MCF 10A (cell line): ENCODE results near the gene MREG. TPM values are rescaled to one million over a fixed set of nuclear protein-coding genes. Genes with fewer than 3 reads are reported as not detected.

Source experiments
- BruUV-seq: library from RNA; stranded (reverse); fragments of 400-500 nt; replicated peaks from 2 replicates; lab custom pipeline; 2021; lab: Mats Ljungman, UMichigan
- CTCF ChIA-PET: fragments of 300-600 bp; sonication (Branson Sonifier 250); formaldehyde crosslinking; extraction: SDS; loops from one replicate; lab custom pipeline; 2021; ENCODE audit warnings: antibody characterized with exemption, inconsistent platforms; lab: Yijun Ruan, JAX
- POLR2A ChIA-PET: fragments of 300-600, 350-650 bp; sonication (Branson Sonifier 250); formaldehyde crosslinking; extraction: SDS; loops from one replicate; lab custom pipeline; 2020; ENCODE audit warnings: antibody characterized with exemption, inconsistent platforms; lab: Yijun Ruan, JAX
- DNase-seq: peaks from one replicate; pipeline ENCODE4 v3.0.0-alpha.2; 2018; ENCODE audit not compliant: unreplicated experiment
- H3K27ac Mint-ChIP-seq: one replicate; pipeline ENCODE4 v1.8.0; 2022; ENCODE audit warnings: mild to moderate bottlenecking, low read depth, mixed read lengths; ENCODE audit not compliant: unreplicated experiment
- H3K27me3 Mint-ChIP-seq: one replicate; pipeline ENCODE4 v1.8.0; 2022; ENCODE audit warnings: mixed read lengths; ENCODE audit not compliant: insufficient read depth, unreplicated experiment
- H3K36me3 Mint-ChIP-seq: one replicate; pipeline ENCODE4 v1.8.0; 2022; ENCODE audit warnings: mild to moderate bottlenecking, moderate library complexity, mixed read lengths; ENCODE audit not compliant: insufficient read depth, unreplicated experiment
- H3K4me1 Mint-ChIP-seq: one replicate; pipeline ENCODE4 v1.8.0; 2022; ENCODE audit warnings: mixed read lengths; ENCODE audit not compliant: insufficient read depth, unreplicated experiment
- H3K4me3 Mint-ChIP-seq: one replicate; pipeline ENCODE4 v1.8.0; 2022; ENCODE audit warnings: mild to moderate bottlenecking, moderate library complexity, mixed read lengths; ENCODE audit not compliant: unreplicated experiment
- H3K9me3 Mint-ChIP-seq: one replicate; pipeline ENCODE4 v1.8.0; 2022; ENCODE audit warnings: mixed read lengths; ENCODE audit not compliant: unreplicated experiment
- intact Hi-C: fragments of 100-400 bp; cut with micrococcal nuclease; formaldehyde crosslinking; loops from 2 replicates; pipeline ENCODE4 v1.14.1; 2022
- total RNA-seq: library from RNA; stranded (reverse); gene quantifications from 2 replicates; pipeline ENCODE4 v1.2.3, GENCODE V29; 2022
- TF ChIP-seq, protein P1 (sequence below): fragments of 200-600 bp; IDR thresholded peaks from one replicate; pipeline ENCODE4 v1.8.0; 2022; ENCODE audit warnings: antibody characterized with exemption, mild to moderate bottlenecking; ENCODE audit not compliant: unreplicated experiment

Gene MREG
- total RNA-seq, 1 experiment from 2014 or later = 10.4 TPM

GRCh38 chr2:216049452-216049851 is 36.1 kb upstream of the MREG start:
- peaks cover 11% of the 10 kb centered on the region for H3K36me3 Mint-ChIP-seq

GRCh38 chr2:216047397-216047796 is 34.0 kb upstream of the MREG start:
- DNase-seq = no peak
- CTCF ChIA-PET = interaction anchor here (3.6 kb wide), 1 partner anchor 24 kb away, joined by 12 read pairs; no protein-coding TSS in a partner anchor
- no peaks in the 10 kb centered on the region for H3K9me3 Mint-ChIP-seq
- no peaks in the 10 kb centered on the region for H3K27me3 Mint-ChIP-seq
- H3K36me3 Mint-ChIP-seq = peaks cover 11% of the 10 kb centered on the region
- H3K4me1 Mint-ChIP-seq = no peaks in the 10 kb centered on the region
- TF ChIP-seq, protein P1, sequence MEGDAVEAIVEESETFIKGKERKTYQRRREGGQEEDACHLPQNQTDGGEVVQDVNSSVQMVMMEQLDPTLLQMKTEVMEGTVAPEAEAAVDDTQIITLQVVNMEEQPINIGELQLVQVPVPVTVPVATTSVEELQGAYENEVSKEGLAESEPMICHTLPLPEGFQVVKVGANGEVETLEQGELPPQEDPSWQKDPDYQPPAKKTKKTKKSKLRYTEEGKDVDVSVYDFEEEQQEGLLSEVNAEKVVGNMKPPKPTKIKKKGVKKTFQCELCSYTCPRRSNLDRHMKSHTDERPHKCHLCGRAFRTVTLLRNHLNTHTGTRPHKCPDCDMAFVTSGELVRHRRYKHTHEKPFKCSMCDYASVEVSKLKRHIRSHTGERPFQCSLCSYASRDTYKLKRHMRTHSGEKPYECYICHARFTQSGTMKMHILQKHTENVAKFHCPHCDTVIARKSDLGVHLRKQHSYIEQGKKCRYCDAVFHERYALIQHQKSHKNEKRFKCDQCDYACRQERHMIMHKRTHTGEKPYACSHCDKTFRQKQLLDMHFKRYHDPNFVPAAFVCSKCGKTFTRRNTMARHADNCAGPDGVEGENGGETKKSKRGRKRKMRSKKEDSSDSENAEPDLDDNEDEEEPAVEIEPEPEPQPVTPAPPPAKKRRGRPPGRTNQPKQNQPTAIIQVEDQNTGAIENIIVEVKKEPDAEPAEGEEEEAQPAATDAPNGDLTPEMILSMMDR = no peak
- H3K27ac Mint-ChIP-seq = no peak overlapping the region
- POLR2A ChIA-PET = interaction anchor here (1.0 kb wide), 1 partner anchor 30 kb away, joined by 3 read pairs; no protein-coding TSS in a partner anchor
- no peak overlapping the region for H3K4me3 Mint-ChIP-seq
- BruUV-seq = no TSS peak
- intact Hi-C loops = no loop called here

More at GRCh38 chr2:216049452-216049851, 36.1 kb upstream of the MREG start:
- Mint-ChIP-seq H3K4me1 (no peaks in the 10 kb centered on the region), H3K27ac (no peak overlapping the region), H3K27me3 (no peaks in the 10 kb centered on the region), H3K9me3 (no peaks in the 10 kb centered on the region), H3K4me3 (no peak overlapping the region)
- TF ChIP-seq, protein P1 = no peak
- no peak for DNase-seq
- no TSS peak for BruUV-seq
- intact Hi-C loops = no loop called here
- ChIA-PET POLR2A (no interaction called here), CTCF (interaction anchor here (0.6 to 3.6 kb wide), 4 partner anchors 9 to 77 kb away, joined by 4 to 12 read pairs (median 6); no protein-coding TSS in a partner anchor)

DNA sequence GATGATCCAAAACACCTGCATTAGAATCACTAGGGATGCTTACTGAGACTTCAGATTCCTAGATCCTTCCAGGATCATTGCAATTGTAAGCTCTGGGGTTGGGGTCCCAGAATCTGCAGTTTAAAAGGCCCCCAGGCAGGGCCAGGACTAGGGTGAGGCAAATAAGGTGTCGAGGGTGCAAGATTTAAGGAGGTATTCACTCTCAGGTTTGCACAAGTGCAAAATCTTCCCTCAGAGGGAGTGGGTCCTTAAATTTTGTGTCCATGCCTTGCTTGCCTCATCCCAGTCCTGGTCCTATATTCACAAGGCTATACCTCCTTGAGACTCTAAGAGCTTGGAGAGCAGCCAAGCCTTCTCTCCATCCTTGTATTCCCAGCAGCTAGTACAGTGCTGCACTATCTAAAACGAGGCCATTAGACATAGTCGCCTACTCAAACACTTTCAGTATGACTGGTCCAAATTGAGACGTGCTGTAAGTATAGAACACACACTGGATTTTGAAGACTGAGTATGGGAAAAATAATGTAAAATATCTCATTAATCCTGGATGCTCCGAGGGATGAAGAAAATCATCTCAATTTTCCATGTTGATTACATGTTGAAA is 31.6 kb upstream of the MREG start:
- Mint-ChIP-seq H3K4me3 (no peak overlapping the region), H3K36me3 (peaks cover 12% of the 10 kb centered on the region), H3K4me1 (no peaks in the 10 kb centered on the region), H3K27me3 (no peaks in the 10 kb centered on the region), H3K9me3 (no peaks in the 10 kb centered on the region), H3K27ac (no peak overlapping the region)
- no peak for DNase-seq
- TF ChIP-seq, protein P1 = no peak
- CTCF ChIA-PET = interaction anchor here (0.7 to 3.5 kb wide), 4 partner anchors 10 to 88 kb away, joined by 3 to 39 read pairs (median 3); no protein-coding TSS in a partner anchor
- intact Hi-C loops = no loop called here
- POLR2A ChIA-PET = interaction anchor here (0.5 kb wide), 1 partner anchor 25 kb away, joined by 3 read pairs; no protein-coding TSS in a partner anchor
- BruUV-seq = no TSS peak

DNA sequence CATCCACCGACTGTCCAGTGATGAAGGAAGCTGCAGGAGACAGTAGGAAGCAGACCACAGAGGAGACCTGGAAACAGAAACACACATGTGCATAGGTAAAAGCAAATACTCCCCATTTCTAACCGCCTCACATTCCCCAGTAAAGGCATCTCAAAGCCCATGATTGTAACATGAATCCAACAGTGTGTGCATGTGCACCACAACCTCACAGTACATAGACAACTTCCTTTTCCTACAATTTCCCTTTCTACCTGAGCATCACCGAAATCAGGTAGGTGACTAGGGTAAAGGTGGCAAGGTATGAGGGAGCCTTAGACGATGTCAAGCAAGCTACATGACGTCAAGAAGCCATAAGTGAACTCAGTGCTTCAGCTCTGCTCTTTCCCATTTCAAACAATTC is 30.6 kb upstream of the MREG start:
- intact Hi-C loops = no loop called here
- H3K27me3 Mint-ChIP-seq = no peaks in the 10 kb centered on the region
- no peak overlapping the region for H3K4me3 Mint-ChIP-seq
- peaks cover 16% of the 10 kb centered on the region for H3K36me3 Mint-ChIP-seq
- TF ChIP-seq, protein P1 = no peak
- no peaks in the 10 kb centered on the region for H3K9me3 Mint-ChIP-seq
- POLR2A ChIA-PET = no interaction called here
- no peak for DNase-seq
- H3K27ac Mint-ChIP-seq = no peak overlapping the region
- no TSS peak for BruUV-seq
- CTCF ChIA-PET = interaction anchor here (0.7 to 3.5 kb wide), 4 partner anchors 9 to 24 kb away, joined by 3 to 39 read pairs (median 3); no protein-coding TSS in a partner anchor
- no peaks in the 10 kb centered on the region for H3K4me1 Mint-ChIP-seq
